ENCODE measurements around the gene TPRG1.

- TF ChIP-seq POLR2A (IDR thresholded peaks at IDR 0.05; ENCODE audit: low read length) (no peak), GATA1 (IDR thresholded peaks at IDR 0.05; ENCODE audit: low read depth, low read length) (no peak)
Measured at GRCh38 chr3:189233225-189233858, 61.6 kb downstream of the TPRG1 start.

Data from erythroblast (primary cell).